GM19025 (cell line): ENCODE results near the gene PTPMT1.
"Not testable (repeated sequence)": the region's sequence is repeated elsewhere in the genome, so short reads cannot be mapped to it uniquely, and the experiment has no call there.

Source experiments
- ATAC-seq: cut with Tn5 transposase; IDR thresholded peaks from one replicate; pipeline ENCODE4 v1.9.1; 2021; ENCODE audit warnings: mild to moderate bottlenecking, low read depth, moderate library complexity; ENCODE audit not compliant: unreplicated experiment

PTPMT1 gene

DNA sequence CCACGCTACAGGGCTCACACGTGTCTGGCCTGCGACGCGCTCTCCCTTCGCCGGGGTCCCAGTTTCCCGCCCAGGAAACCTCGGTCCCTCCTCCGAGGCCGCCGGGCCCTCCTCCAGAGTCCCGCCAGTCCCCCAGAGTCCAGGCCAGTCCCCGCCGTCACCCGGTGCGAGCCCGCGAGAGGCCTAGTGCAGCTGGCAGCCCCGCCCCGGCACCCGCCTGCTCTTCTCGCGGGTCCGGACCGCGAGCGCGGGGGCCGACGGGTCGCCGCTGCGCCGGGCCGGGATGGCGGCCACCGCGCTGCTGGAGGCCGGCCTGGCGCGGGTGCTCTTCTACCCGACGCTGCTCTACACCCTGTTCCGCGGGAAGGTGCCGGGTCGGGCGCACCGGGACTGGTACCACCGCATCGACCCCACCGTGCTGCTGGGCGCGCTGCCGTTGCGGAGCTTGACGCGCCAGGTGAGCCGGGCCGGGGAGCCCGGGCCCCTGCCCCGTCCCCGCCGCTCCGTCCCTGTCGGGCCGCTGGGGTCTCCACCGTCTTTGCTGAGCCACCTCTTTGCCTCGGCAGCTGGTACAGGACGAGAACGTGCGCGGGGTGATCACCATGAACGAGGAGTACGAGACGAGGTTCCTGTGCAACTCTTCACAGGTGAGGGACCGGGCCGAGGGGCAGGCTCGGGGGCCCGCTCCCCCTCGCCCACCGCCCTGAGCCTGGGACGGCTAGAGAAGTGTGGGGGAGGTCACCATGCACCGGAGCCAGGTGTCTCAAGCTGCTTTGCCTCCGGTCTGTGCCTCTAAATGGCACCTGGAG, at the start of gene PTPMT1:
Gene PTPMT1, plus strand, starts transcription at position 260 of the 809 bp plus-strand sequence. Its CDS starts 24 bp downstream, at position 284.
- ATAC-seq, result peak; percentile 88

DNA sequence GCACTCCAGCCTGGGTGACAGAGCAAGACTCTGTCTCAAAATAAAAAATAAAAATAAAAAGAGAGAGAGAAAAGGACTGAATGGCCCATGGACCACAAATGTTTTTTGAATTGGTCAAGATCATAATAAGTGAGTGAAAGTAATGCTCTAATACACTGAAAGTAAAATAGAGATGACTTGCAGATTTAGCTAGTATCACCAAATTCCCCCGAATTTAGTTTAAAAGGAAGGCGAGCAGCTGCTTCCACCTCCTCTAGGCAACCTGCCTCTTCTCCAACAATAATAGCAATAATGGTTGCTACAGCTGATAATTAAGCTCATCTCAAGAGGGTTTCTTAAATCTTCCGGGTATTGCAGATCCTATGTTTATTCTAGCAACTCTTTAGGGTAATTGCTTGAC, 49.2 kb upstream of the PTPMT1 start:
- no peak for ATAC-seq

DNA sequence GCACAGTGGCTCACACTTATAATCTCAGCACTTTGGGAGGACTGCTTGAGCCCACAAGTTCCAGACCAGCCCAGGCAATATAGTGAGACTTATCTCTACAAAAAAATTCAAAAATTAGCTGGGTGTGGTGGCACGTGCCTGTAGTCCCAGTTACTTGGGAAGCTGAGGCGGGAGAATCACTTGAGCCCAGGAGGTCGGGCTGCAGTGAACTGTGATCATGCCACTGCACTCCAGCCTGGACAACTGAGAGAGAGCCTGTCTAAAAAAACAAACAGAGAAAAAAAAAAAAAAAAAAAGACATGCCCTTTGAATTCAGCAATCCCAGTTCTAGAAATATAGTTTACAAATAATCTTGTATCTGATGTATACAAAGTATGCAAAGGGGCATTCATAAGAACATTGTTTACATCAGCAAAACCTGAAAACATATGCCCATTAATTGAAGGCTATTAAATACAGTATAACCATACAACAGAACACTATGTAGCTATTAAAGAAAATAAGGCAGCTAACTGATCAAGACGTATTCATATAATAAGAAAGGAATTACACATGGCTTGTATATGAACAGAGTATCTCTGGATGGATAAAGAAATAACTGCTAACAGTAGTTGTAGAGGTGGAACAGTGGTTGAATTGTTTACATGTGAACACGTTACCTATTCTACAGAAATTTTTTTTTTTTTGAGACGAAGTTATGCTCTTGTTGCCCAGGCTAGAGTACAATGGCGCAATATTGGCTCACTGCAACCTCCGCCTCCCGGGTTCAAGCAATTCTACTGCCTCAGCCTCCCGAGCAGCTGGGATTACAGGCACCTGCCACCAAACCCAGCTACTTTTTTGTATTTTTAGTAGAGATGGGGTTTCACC, 48.2 kb upstream of the PTPMT1 start:
- ATAC-seq, result no peak

DNA sequence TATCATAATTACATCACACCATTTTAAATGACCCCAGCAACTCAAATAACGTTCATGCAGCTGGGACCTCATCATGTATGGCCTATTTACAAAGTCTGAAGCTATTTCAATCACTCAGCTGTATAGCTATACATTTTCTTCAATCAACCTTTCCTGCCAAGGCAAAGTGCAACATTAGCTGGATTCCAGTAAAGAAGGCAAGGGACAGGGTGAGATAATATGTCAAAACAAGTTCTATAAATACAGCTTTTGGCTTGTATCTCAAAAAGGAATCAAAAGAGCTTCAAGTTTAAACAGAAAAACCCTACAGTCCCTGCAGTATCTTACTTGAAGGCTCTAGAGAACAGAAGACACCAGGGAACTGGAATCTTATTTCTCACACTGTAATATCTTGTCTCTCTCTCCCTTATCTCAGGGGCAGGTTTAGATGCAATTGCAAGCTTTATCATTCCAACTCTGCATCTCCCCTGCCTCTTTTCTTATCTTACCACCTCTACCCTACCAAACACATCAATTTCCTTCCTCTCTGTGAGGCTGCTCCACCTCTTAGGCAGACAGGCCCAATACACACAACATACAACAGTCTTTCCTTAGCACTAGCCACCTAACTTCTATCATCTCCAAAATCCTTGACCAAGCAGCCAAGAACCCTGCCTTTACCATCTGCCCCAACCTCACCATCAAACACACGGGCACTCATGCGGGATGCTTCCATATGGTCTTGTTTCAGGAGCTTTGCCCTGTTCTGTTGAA, 47.0 kb upstream of the PTPMT1 start:
- ATAC-seq, result no peak

GRCh38 chr11:47523490-47524225, 41.7 kb upstream of the PTPMT1 start:
- ATAC-seq, result no peak

- no peak for ATAC-seq
These were observed 41.0 kb upstream of the PTPMT1 start for GRCh38 chr11:47524291-47524874.

DNA sequence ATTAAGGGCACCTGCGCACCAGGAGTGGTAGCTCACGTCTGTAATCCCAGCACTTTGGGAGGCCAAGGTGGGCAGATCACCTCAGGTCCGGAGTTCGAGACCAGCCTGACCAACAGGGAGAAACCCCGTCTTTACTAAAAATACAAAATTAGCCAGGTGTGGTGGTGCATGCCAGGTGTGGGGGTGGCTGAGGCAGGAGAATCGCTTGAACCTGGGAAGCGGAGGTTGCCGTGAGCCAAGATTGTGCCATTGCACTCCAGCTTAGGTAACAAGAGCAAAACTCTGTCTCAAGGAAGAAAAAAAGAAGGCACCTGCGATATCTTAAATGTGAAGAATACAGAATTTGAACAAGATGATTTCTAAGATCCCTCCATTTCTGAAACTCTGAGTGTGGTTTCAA, 39.4 kb upstream of the PTPMT1 start:
- not testable (repeated sequence) for ATAC-seq

DNA sequence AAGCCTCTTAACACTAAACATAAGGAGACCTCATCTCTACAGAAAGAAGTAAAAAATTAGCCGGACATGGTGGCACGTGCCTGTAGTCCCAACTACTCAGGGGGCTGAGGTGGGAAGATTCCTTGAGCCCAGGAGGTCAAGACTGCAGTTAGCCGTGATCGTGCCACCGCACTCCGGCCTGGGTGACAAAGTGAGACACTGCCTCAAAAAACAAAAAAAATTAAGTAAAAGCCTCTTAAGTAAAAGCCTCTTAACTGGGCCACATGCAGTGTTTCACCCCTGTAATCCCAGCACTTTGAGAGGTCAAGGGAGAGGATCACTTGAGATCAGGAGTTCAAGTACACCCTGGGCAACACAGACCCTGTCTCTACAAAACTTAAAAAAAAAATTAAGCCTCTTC, 38.2 kb upstream of the PTPMT1 start:
- no peak for ATAC-seq

DNA sequence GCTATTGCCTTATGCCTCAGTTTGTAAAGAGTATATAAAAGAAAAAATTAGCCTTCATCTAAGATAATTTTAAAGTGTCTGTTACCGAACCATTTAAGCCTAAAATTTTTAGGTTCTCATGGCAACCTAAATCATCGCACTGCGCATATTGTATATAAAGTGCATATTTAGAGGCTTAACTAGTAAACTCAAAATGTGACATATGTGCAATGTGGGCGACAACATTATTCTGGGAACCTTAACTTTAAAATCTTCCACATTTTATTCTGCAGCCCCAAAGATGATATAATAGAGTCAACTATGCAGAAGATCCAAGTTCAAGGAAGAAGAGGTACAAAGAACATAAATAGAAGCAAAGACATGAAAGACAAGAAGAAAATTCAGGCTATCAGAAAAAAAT, 35.4 kb upstream of the PTPMT1 start:
- no peak for ATAC-seq

GRCh38 chr11:47530721-47531120, 34.7 kb upstream of the PTPMT1 start:
- ATAC-seq, result not testable (repeated sequence)

GRCh38 chr11:47531666-47532065, 33.7 kb upstream of the PTPMT1 start:
- ATAC-seq, result no peak

GRCh38 chr11:47532597-47533213, 32.7 kb upstream of the PTPMT1 start:
- no peak for ATAC-seq

GRCh38 chr11:47533690-47534151, 31.7 kb upstream of the PTPMT1 start:
- ATAC-seq, result no peak

DNA sequence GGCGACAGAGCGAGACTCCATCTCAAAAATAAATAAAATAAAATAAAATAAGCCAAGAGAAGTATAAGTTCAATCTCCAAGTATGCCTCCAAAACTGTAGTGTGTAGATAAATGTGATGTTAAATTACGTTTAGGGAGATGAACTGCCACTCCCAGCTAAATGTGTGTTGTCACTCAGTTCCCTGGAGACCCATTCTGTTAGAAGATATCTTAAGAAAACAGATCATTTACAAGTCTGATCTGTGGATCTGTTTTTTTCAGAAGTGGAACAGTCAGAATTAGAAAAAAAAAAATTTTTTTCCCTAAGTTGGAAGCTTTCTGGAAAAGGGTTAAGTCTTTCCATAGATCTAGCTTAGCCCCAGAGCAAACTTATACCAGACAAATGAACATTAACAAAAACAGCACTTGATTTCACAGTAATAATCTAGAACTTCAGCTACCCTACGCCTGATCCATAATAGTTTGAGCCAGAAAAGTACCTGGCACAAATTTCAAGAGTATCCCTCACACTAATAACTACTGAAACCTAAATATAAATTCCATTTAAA, 30.6 kb upstream of the PTPMT1 start:
- ATAC-seq, result no peak

GRCh38 chr11:47536915-47537314, 28.5 kb upstream of the PTPMT1 start:
- no peak for ATAC-seq

DNA sequence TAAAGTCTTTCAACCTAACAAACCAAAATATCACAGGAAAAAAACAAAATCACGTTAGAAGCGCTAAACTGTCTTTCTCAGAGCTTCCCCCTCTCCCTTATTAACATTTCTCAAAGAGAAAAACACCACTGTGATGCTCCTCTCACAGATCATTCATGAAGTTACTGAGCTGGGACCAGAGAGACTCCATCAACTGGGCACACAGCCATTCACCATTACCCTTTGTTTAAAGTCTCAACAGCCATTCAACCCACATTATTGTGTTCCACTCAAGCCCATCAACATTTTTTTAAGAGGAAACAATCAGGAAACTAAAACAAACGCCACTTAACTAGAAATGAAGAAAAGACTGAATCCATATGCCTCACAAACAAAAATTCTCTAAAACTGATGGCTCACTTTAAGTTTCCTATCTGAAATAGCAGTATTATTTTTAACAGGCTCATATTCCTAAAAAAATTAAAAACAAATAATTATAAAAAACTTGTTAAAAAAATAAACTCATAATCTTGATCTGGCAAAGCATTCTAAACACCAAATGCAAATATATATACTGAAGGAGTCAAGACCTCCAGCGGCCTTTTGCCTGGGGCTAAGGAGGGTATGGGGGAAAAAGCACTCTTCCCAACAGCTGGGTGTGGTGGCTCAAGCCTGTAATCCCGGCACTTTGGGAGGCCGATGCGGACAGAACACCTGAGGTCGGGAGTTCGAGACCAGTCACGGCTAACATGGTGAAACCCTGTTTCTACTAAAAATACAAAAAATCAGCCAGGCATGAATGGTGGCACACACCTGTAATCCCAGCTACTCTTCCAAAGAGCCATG, 26.4 kb upstream of the PTPMT1 start:
- no peak for ATAC-seq

DNA sequence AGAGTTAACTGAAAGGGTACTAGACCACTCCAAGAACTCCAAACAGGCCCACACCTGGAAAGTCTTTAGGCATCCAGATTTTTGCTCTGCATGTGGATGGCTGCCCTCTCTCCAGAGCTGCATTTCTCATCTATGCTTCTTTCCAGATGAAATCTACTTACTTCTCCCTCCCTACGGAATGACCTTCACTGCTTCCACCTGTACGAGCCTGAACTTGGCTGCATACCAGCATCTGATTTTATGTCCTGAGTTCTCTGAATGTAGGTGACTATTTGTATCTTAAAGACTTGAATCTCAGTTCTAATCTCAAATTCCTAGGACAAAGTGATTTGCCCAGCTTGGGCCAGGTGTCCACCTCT, 25.7 kb upstream of the PTPMT1 start:
- no peak for ATAC-seq

- no peak for ATAC-seq
These were observed 24.3 kb upstream of the PTPMT1 start for GRCh38 chr11:47541070-47541469.
